GM18499 (cell line): ENCODE data around the gene PEX14.

Source experiments
- ATAC-seq: cut with Tn5 transposase; IDR thresholded peaks from one replicate; pipeline ENCODE4 v1.9.1; 2021; ENCODE audit warnings: moderate number of reproducible peaks; ENCODE audit not compliant: insufficient read depth, unreplicated experiment

Gene PEX14

GRCh38 chr1:10515301-10515975 is 40.7 kb downstream of the PEX14 start:
- ATAC-seq, result no peak

- no peak for ATAC-seq
Observed at GRCh38 chr1:10515976-10516750, 41.4 kb downstream of the PEX14 start.

GRCh38 chr1:10516925-10517676 is 42.4 kb downstream of the PEX14 start:
- no peak for ATAC-seq

- ATAC-seq, result no peak
Observed at GRCh38 chr1:10517677-10517982, 42.9 kb downstream of the PEX14 start.

GRCh38 chr1:10519016-10519417 is 44.3 kb downstream of the PEX14 start:
- no peak for ATAC-seq

GRCh38 chr1:10520497-10520896 is 45.7 kb downstream of the PEX14 start:
- no peak for ATAC-seq

GRCh38 chr1:10520952-10521351 is 46.2 kb downstream of the PEX14 start:
- ATAC-seq, result no peak

- ATAC-seq, result no peak
Observed at GRCh38 chr1:10521537-10522157, 46.9 kb downstream of the PEX14 start.

- no peak for ATAC-seq
Observed at GRCh38 chr1:10522322-10522860, 47.6 kb downstream of the PEX14 start.

- ATAC-seq, result no peak
Observed at GRCh38 chr1:10525208-10525607, 50.5 kb downstream of the PEX14 start.

GRCh38 chr1:10528066-10529014 is 53.6 kb downstream of the PEX14 start:
- no peak for ATAC-seq

- ATAC-seq, result no peak
Observed at GRCh38 chr1:10529091-10529490, 54.3 kb downstream of the PEX14 start.

- no peak for ATAC-seq
Observed at GRCh38 chr1:10529765-10530164, 55.0 kb downstream of the PEX14 start.

- no peak for ATAC-seq
Observed at GRCh38 chr1:10530281-10530740, 55.6 kb downstream of the PEX14 start.

- ATAC-seq, result no peak
Observed at GRCh38 chr1:10530756-10531495, 56.2 kb downstream of the PEX14 start.

- ATAC-seq, result no peak
Observed at GRCh38 chr1:10532362-10532761, 57.6 kb downstream of the PEX14 start.

GRCh38 chr1:10534519-10534918 is 59.8 kb downstream of the PEX14 start:
- no peak for ATAC-seq

- ATAC-seq, result no peak
Observed at GRCh38 chr1:10536133-10536770, 61.5 kb downstream of the PEX14 start.
